Retinal pigment epithelial cell (primary cell): Measurements from ENCODE around the gene F9.
A peak's percentile ranks its signal among the peaks of the same experiment; 100 is the strongest.

Experiments
- DNase-seq: peaks from one replicate; pipeline ENCODE4 v3.0.0-alpha.2; 2010; ENCODE audit warnings: low read depth
- H3K4me3 ChIP-seq: 2 replicates; pipeline ENCODE4 v1.5.1; 2011; ENCODE audit warnings: mild to moderate bottlenecking, low read length, control low read depth, moderate library complexity
- CTCF ChIP-seq: conservative IDR thresholded peaks from 2 replicates; pipeline ENCODE4 v1.5.1; 2011; ENCODE audit warnings: low read depth, low read length, control low read depth, inconsistent platforms

Gene F9

GRCh38 chrX:139554991-139555675, 24.6 kb downstream of the F9 start:
- DNase-seq: no peak
- no peak for TF ChIP-seq CTCF
- H3K4me3 ChIP-seq: no peak overlapping the region

- TF ChIP-seq CTCF: peak; percentile 63
- DNase-seq: peak; percentile 22
- no peak overlapping the region for H3K4me3 ChIP-seq
Measured at GRCh38 chrX:139559383-139560042, 29.0 kb downstream of the F9 start.

- TF ChIP-seq CTCF: no peak
- H3K4me3 ChIP-seq: no peak overlapping the region
- no peak for DNase-seq
Measured at GRCh38 chrX:139560221-139560620, 29.7 kb downstream of the F9 start.

- no peak for DNase-seq
- no peak for TF ChIP-seq CTCF
Measured at GRCh38 chrX:139563251-139563650, 32.7 kb downstream of the F9 start.

GRCh38 chrX:139566981-139567380, 36.4 kb downstream of the F9 start:
- DNase-seq: no peak
- no peak overlapping the region for H3K4me3 ChIP-seq
- no peak for TF ChIP-seq CTCF

More at GRCh38 chrX:139563251-139563650, 32.7 kb downstream of the F9 start:
- no peak overlapping the region for H3K4me3 ChIP-seq

- DNase-seq: no peak
- no peak overlapping the region for H3K4me3 ChIP-seq
- TF ChIP-seq CTCF: no peak
Measured at GRCh38 chrX:139581068-139581467, 50.5 kb downstream of the F9 start.

- DNase-seq: no peak
- no peak for TF ChIP-seq CTCF
- no peak overlapping the region for H3K4me3 ChIP-seq
Measured at GRCh38 chrX:139585613-139586012, 55.1 kb downstream of the F9 start.
